A549 (cell line): ENCODE results near the gene RAB3D. TPM values are rescaled to one million over a fixed set of nuclear protein-coding genes. Genes with fewer than 3 reads are reported as not detected.

Source experiments
- ATAC-seq, 2 experiments: fragments of 200-7000 bp in 1 of 2; fragments of >200 bp in 1 of 2; cut with Nextera tagmentation in 1 of 2; cut with Tn5 transposase in 1 of 2; 3 replicates each; pipeline versions ENCODE4 v1.8.0 to v1.9.1; 2018 to 2020; ENCODE audit warnings: mild to moderate bottlenecking in 1 of 2, moderate library complexity in 1 of 2
- CTCF ChIA-PET: fragments of 300-600 bp; sonication (Branson Sonifier 250); formaldehyde crosslinking; extraction: SDS; loops from one replicate; lab custom pipeline; 2021; ENCODE audit warnings: antibody characterized with exemption, inconsistent platforms; lab: Yijun Ruan, JAX
- POLR2A ChIA-PET: fragments of 350-600 bp; formaldehyde crosslinking; extraction: SDS; loops from one replicate; lab custom pipeline; 2021; ENCODE audit warnings: antibody characterized with exemption, inconsistent platforms; lab: Yijun Ruan, JAX
- DNase-seq, 2 experiments: peaks; one replicate each; pipeline versions ENCODE4 v3.0.0 to v3.0.0-alpha.2; 2011 to 2016; ENCODE audit warnings: low read depth in 1 of 2, low spot score in 1 of 2
- FAIRE-seq: peaks from 2 replicates; lab custom pipeline; 2011; peaks lifted over from hg19 to GRCh38; lab: Jason Lieb, UNC
- H3K27ac ChIP-seq, 2 experiments: fragments of >200 bp; sonication (Bioruptor Twin); formaldehyde crosslinking; 3 replicates each; pipeline ENCODE4 v1.5.1; 2016 to 2017
- H3K4me1 ChIP-seq: fragments of >200 bp; sonication (Bioruptor Twin); formaldehyde crosslinking; 3 replicates; pipeline ENCODE4 v1.6.1; 2016
- H3K4me2 ChIP-seq: fragments of >200 bp; sonication (Bioruptor Twin); formaldehyde crosslinking; 3 replicates; pipeline ENCODE4 v1.6.1; 2016
- H3K4me3 ChIP-seq: fragments of >200 bp; sonication (Bioruptor Twin); formaldehyde crosslinking; 3 replicates; pipeline ENCODE4 v1.5.1; 2016
- H3K9me3 ChIP-seq: fragments of >200 bp; sonication (Bioruptor Twin); formaldehyde crosslinking; 3 replicates; pipeline ENCODE4 v1.6.1; 2016
- CTCF ChIP-seq: fragments of >200 bp; sonication (Bioruptor Twin); formaldehyde crosslinking; IDR thresholded peaks from 3 replicates; pipeline ENCODE4 v1.5.1; 2016
- EHMT2 ChIP-seq: fragments of 200-600 bp; sonication (generic); IDR thresholded peaks from 2 replicates; pipeline ENCODE4 v1.6.1; 2016; ENCODE audit warnings: antibody characterized with exemption, low read depth, mild to moderate bottlenecking, moderate library complexity
- EP300 ChIP-seq, 2 experiments: fragments of >200 bp; sonication (Bioruptor Twin); formaldehyde crosslinking; IDR thresholded peaks; 2 replicates in 1 of 2; 3 replicates in 1 of 2; pipeline ENCODE4 v1.6.1; 2016 to 2017
- FOSB ChIP-seq: fragments of 250-450 bp; sonication (Bioruptor Pico); IDR thresholded peaks from 2 replicates; pipeline ENCODE4 v1.5.0; 2020; ENCODE audit warnings: mild to moderate bottlenecking, moderate library complexity
- GATA3 ChIP-seq: IDR thresholded peaks from 2 replicates; pipeline ENCODE4 v1.6.1; 2012; ENCODE audit warnings: borderline replicate concordance
- HEYL ChIP-seq: fragments of 250-450 bp; sonication (Bioruptor Pico); IDR thresholded peaks from 2 replicates; pipeline ENCODE4 v1.8.0; 2021; ENCODE audit warnings: mild to moderate bottlenecking, moderate library complexity
- HOXB5 ChIP-seq: fragments of 250-450 bp; sonication (Bioruptor Pico); IDR thresholded peaks from 2 replicates; pipeline ENCODE4 v1.5.0; 2020; ENCODE audit warnings: mild to moderate bottlenecking, moderate library complexity
- JUN ChIP-seq, 2 experiments: fragments of >200 bp; sonication (Bioruptor Twin); formaldehyde crosslinking; IDR thresholded peaks; 2 replicates in 1 of 2; 3 replicates in 1 of 2; pipeline ENCODE4 v1.6.1; 2016 to 2017
- JUNB ChIP-seq: fragments of >200 bp; sonication (Bioruptor Twin); formaldehyde crosslinking; IDR thresholded peaks from 2 replicates; pipeline ENCODE4 v1.6.1; 2016
- KDM5A ChIP-seq: fragments of 200-600 bp; sonication (generic); IDR thresholded peaks from 2 replicates; pipeline ENCODE4 v1.6.1; 2016; ENCODE audit warnings: antibody characterized with exemption, mild to moderate bottlenecking
- MAFK ChIP-seq: fragments of 450-650 bp; IDR thresholded peaks from 2 replicates; pipeline ENCODE4 v1.6.1; 2014; ENCODE audit not compliant: partially characterized antibody
- RFX5 ChIP-seq: fragments of 450-650 bp; IDR thresholded peaks from 2 replicates; pipeline ENCODE4 v1.7.1; 2014; ENCODE audit warnings: antibody characterized with exemption, mild to moderate bottlenecking, moderate library complexity
- RNF2 ChIP-seq: fragments of 200-600 bp; sonication (generic); IDR thresholded peaks from 2 replicates; pipeline ENCODE4 v1.6.1; 2016; ENCODE audit warnings: low read depth, mild to moderate bottlenecking, antibody characterized with exemption, moderate library complexity, borderline replicate concordance
- USF2 ChIP-seq: fragments of 450-650 bp; IDR thresholded peaks from 2 replicates; pipeline ENCODE4 v1.6.1; 2014; ENCODE audit warnings: antibody characterized with exemption
- ZFP36 ChIP-seq: fragments of 450-650 bp; IDR thresholded peaks from 2 replicates; pipeline ENCODE4 v1.6.1; 2014; ENCODE audit warnings: borderline replicate concordance; ENCODE audit not compliant: partially characterized antibody
- ZNF302 ChIP-seq: fragments of 250-450 bp; sonication (Bioruptor Pico); IDR thresholded peaks from 2 replicates; pipeline ENCODE4 v1.9.0; 2021; ENCODE audit warnings: inconsistent platforms, mild to moderate bottlenecking, moderate library complexity
- WGBS: methylation state at CpG from one replicate; pipeline ENCODE4 v1.1.6; 2017; ENCODE audit errors: missing lambda C conversion rate; 5-methylcytosine and 5-hydroxymethylcytosine counted together
- polyA plus RNA-seq, 4 experiments: library from polyadenylated mRNA; depleted of rRNA in 3 of 4; stranded (reverse); fragments of >200 nt; fragmentation: RNase III in 1 of 4; extraction: RNeasy Plus Mini Kit Qiagen cat#74134 plus additional on column Dnase treatment in 1 of 4; gene quantifications; 2 replicates in 3 of 4; 3 replicates in 1 of 4; pipeline ENCODE4 v1.2.3, GENCODE V29; 2011 to 2017
- TF ChIP-seq, protein P1 (sequence below): fragments of 250-450 bp; sonication (Bioruptor Pico); IDR thresholded peaks from 2 replicates; pipeline ENCODE4 v1.5.0; 2021; ENCODE audit warnings: mild to moderate bottlenecking, moderate library complexity, borderline replicate concordance

The RAB3D gene
- polyA plus RNA-seq, 2 of the 4 experiments (the other 2 are of a cell fraction), result 4.8 to 22.3 TPM

- no peak for TF ChIP-seq FOSB (CRISPR knock-in tag)
- TF ChIP-seq ZFP36, result no peak
- TF ChIP-seq RFX5, result no peak
- no peak for TF ChIP-seq GATA3
- TF ChIP-seq, all 56 proteins: peak for 4
Observed at GRCh38 chr19:11373885-11374432, 34.5 kb upstream of the RAB3D start (continued).

DNA sequence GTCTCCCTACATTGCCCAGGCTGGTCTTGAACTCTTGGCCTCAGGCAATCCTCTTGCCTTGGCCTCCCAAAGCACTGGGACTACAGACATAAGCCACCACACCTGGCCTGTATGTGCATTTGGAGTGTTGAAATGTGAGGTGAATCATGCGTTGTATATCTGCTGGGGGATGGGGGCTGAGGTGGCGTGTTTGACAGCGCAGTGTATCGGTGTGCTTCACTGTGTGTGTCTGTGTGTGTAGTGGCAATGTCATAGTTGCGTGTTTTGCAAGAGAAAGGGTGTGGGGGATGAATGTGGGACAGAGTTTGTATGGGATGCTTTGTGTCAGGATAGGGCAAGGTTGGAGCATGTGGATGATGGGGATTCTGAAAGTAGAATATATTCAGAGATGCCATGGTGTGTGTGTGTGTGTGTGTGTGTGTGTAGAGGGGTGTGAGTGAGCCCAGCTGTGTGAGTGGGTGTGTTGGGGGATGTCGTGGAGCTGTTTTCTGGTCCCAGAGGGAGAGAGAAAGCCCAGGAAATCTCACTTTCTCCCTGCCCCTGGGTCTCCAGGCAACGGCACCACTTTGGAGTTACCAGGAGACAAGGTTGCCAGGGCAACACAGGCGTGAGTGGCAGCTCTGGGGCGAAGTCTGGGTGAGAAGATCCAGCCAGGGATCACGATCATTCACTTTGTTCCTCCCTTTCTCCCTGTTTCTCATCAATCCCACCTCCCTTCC lies 33.9 kb upstream of the RAB3D start:
- Histone ChIP-seq H3K4me1 (peaks cover 34% of the 10 kb centered on the region), H3K4me2 (peak overlapping the region; percentile 93), H3K27ac (no peak overlapping the region), H3K9me3 (no peaks in the 10 kb centered on the region), H3K4me3 (no peak overlapping the region)
- no peak for ATAC-seq
- TF ChIP-seq ZFP36 (no peak), USF2 (no peak), CTCF (no peak), JUN (IDR thresholded peaks at IDR 0.05) (no peak)
- TF ChIP-seq, protein P1, sequence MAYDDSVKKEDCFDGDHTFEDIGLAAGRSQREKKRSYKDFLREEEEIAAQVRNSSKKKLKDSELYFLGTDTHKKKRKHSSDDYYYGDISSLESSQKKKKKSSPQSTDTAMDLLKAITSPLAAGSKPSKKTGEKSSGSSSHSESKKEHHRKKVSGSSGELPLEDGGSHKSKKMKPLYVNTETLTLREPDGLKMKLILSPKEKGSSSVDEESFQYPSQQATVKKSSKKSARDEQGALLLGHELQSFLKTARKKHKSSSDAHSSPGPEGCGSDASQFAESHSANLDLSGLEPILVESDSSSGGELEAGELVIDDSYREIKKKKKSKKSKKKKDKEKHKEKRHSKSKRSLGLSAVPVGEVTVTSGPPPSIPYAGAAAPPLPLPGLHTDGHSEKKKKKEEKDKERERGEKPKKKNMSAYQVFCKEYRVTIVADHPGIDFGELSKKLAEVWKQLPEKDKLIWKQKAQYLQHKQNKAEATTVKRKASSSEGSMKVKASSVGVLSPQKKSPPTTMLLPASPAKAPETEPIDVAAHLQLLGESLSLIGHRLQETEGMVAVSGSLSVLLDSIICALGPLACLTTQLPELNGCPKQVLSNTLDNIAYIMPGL, result no peak
- POLR2A ChIA-PET, result interaction anchor here (1.9 kb wide), 3 partner anchors 12 to 156 kb away, joined by 5 to 32 read pairs (median 9); partner anchors contain the start of gene ECSIT
- FAIRE-seq, result no peak
- no peak for DNase-seq
- 46% methylated on average over 10 of the region's 10 CpGs for WGBS
- CTCF ChIA-PET, result interaction anchor here (0.7 to 2.8 kb wide), 3 partner anchors 8 to 109 kb away, joined by 3 to 9 read pairs (median 3); no protein-coding TSS in a partner anchor

- no peak for FAIRE-seq
- TF ChIP-seq RNF2 (no peak), KDM5A (no peak), HEYL (no peak), ZNF302 (CRISPR knock-in tag) (no peak), EP300 (IDR thresholded peaks at IDR 0.05) (no peak), EHMT2 (no peak)
- no peak for DNase-seq
- no peak overlapping the region for H3K27ac ChIP-seq
- ChIA-PET CTCF (no interaction called here), POLR2A (no interaction called here)
- H3K4me2 ChIP-seq, result no peak overlapping the region
- no peak overlapping the region for H3K4me3 ChIP-seq
- ATAC-seq, result no peak
- no peaks in the 10 kb centered on the region for H3K9me3 ChIP-seq
- H3K4me1 ChIP-seq, result peaks cover 11% of the 10 kb centered on the region
- WGBS, result 81% methylated on average over 2 of the region's 2 CpGs
Observed at GRCh38 chr19:11370744-11371143, 31.3 kb upstream of the RAB3D start.

DNA sequence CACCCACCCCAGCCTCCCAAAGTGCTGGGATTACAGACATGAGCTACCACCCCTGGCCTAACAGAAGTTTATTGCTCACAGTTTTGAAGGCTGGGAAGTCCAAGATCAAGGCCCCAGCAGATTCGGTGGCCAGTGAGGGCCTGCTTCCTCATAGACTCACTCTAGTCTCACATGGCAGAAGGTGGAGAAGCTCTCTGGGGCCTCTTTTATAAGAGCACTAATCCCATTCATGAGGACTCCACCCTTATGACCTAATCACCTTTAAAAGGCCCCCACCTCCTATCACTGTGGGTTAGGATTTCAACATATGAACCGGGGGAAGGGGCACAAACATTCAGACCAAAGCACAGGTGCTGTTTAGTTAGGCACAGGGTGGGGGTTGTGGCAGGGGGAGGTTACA lies 28.1 kb upstream of the RAB3D start:
- ChIA-PET CTCF (interaction anchor here (1.2 kb wide), 1 partner anchor 10 kb away, joined by 3 read pairs; no protein-coding TSS in a partner anchor), POLR2A (interaction anchor here (0.6 kb wide), 1 partner anchor 21 kb away, joined by 3 read pairs; the partner anchor contains the start of gene CCDC159)
- Histone ChIP-seq H3K4me3 (no peak overlapping the region), H3K27ac (no peak overlapping the region), H3K9me3 (no peaks in the 10 kb centered on the region), H3K4me2 (no peak overlapping the region), H3K4me1 (no peaks in the 10 kb centered on the region)
- TF ChIP-seq MAFK (no peak), GATA3 (no peak), JUNB (no peak), HOXB5 (no peak), USF2 (no peak)
- WGBS, result 100% methylated on average over 2 of the region's 2 CpGs
- DNase-seq, result no peak
- FAIRE-seq, result no peak
- ATAC-seq, result no peak
